Left lung (tissue), 10 donors: ENCODE results near the gene FOSB. TPM values are rescaled to one million over a fixed set of nuclear protein-coding genes. Genes with fewer than 3 reads are reported as not detected.
A peak's percentile ranks its signal among the peaks of the same experiment; 100 is the strongest.
"Not testable (repeated sequence)": the region's sequence is repeated elsewhere in the genome, so short reads cannot be mapped to it uniquely, and the experiment has no call there.

Experiments
- ATAC-seq: fragments of 200-7000 bp; cut with Tn5 transposase; one replicate; pipeline ENCODE4 v1.9.1; 2020; ENCODE audit warnings: moderate library complexity
- DNase-seq, 4 donors: peaks; one replicate each; pipeline ENCODE4 v3.0.0-alpha.2; 2013 to 2020
- H3K27ac ChIP-seq, 2 donors: fragments of 200-600 bp; sonication (generic) in 1 of 2; one replicate each; pipeline versions ENCODE4 v1.5.0 to v1.8.0; 2020 to 2021
- H3K27me3 ChIP-seq, 2 donors: fragments of 200-600 bp; sonication (generic) in 1 of 2; one replicate each; pipeline versions ENCODE4 v1.5.0 to v1.8.0; 2020 to 2021
- H3K36me3 ChIP-seq, 2 donors: fragments of 200-600 bp; sonication (generic) in 1 of 2; one replicate each; pipeline versions ENCODE4 v1.5.0 to v1.8.0; 2020 to 2021
- H3K4me1 ChIP-seq, 2 donors: fragments of 200-600 bp; one replicate each; pipeline ENCODE4 v1.8.0; 2021
- H3K4me3 ChIP-seq, 2 donors: fragments of 200-600 bp; sonication (generic) in 1 of 2; one replicate each; pipeline versions ENCODE4 v1.5.0 to v1.8.0; 2020 to 2021; ENCODE audit warnings: mild to moderate bottlenecking in 1 of 2
- H3K9me3 ChIP-seq, 2 donors: fragments of 200-600 bp; sonication (generic) in 1 of 2; one replicate each; pipeline versions ENCODE4 v1.5.0 to v1.8.0; 2020 to 2021
- CTCF ChIP-seq, 2 donors: fragments of 200-600 bp; sonication (generic) in 1 of 2; IDR thresholded peaks; one replicate each; pipeline versions ENCODE4 v1.5.0 to v1.8.0; 2021; ENCODE audit warnings: antibody characterized with exemption in 2 of 2
- intact Hi-C, 2 donors: fragments of 100-400 bp; cut with DNase I; formaldehyde crosslinking; loops; one replicate each; pipeline versions ENCODE4 v1.11.2 to v1.14.2; 2022
- polyA plus RNA-seq, 6 donors: library from polyadenylated mRNA; unstranded; fragments of 120-200 nt; gene quantifications; one replicate each; pipeline ENCODE4 v1.2.1, GENCODE V29; 2013; ENCODE audit not compliant: insufficient read length in 6 of 6
- total RNA-seq, 2 donors: library from RNA; stranded (reverse); fragmentation: NEBNext Ultra II Directional; extraction: Animal tissue kit (Norgen Biotek cat#: 25700); gene quantifications; one replicate each; pipeline ENCODE4 v1.2.1, GENCODE V29; 2021
- donor health status: DM: no; HTN: yes; CAD: no.
- donor health status: DM: no; HTN: no; CAD: no.

The FOSB gene
- total and polyA plus RNA-seq, 8 donors = 5.7 to 766 (median 126) TPM

- no peak for TF ChIP-seq CTCF (IDR thresholded peaks at IDR 0.05)
- peak in 2 of 4 donors; percentile 83 to 87 for DNase-seq
- H3K4me1 ChIP-seq = peaks cover 12 to 90% of the 10 kb centered on the region in 2 donors
Observed at GRCh38 chr19:45424191-45425058, 43.4 kb upstream of the FOSB start.

GRCh38 chr19:45428384-45429231, 39.2 kb upstream of the FOSB start:
- peaks cover 0 to 20% of the 10 kb centered on the region in 2 donors for H3K27me3 ChIP-seq
- intact Hi-C loops = no loop called here
- peak in 2 of 4 donors; percentile 62 to 78 for DNase-seq
- ATAC-seq = peak; percentile 20
- H3K4me1 ChIP-seq = peaks cover 7 to 63% of the 10 kb centered on the region in 2 donors
- no peaks in the 10 kb centered on the region for H3K9me3 ChIP-seq
- no peaks in the 10 kb centered on the region for H3K36me3 ChIP-seq
- peak in 1 of 2 donors; percentile 25 for TF ChIP-seq CTCF (IDR thresholded peaks at IDR 0.05)
- peak overlapping the region; percentile 27 to 33 for H3K27ac ChIP-seq
- H3K4me3 ChIP-seq = peak overlapping the region; percentile 32 to 40

More at GRCh38 chr19:45424191-45425058, 43.4 kb upstream of the FOSB start:
- Histone ChIP-seq H3K9me3 (no peaks in the 10 kb centered on the region), H3K27me3 (peaks cover 0 to 19% of the 10 kb centered on the region in 2 donors), H3K36me3 (peaks cover 0 to 16% of the 10 kb centered on the region in 2 donors), H3K4me3 (peak overlapping the region; percentile 50 to 61), H3K27ac (peak overlapping the region; percentile 93 to 97)
- intact Hi-C loops = no loop called here
- peak; percentile 57 for ATAC-seq

- H3K4me3 ChIP-seq, intact Hi-C loops, DNase-seq, H3K36me3 ChIP-seq, ATAC-seq, H3K27ac ChIP-seq, H3K9me3 ChIP-seq: not testable (repeated sequence)
- Histone ChIP-seq H3K4me1 (peaks cover 0 to 51% of the 10 kb centered on the region in 2 donors), H3K27me3 (peaks cover 0 to 20% of the 10 kb centered on the region in 2 donors)
Observed at GRCh38 chr19:45429896-45430295, 37.9 kb upstream of the FOSB start.

- DNase-seq, intact Hi-C loops, H3K27ac ChIP-seq, H3K4me3 ChIP-seq, H3K9me3 ChIP-seq, ATAC-seq, H3K36me3 ChIP-seq: not testable (repeated sequence)
- Histone ChIP-seq H3K4me1 (peaks cover 0 to 40% of the 10 kb centered on the region in 2 donors), H3K27me3 (peaks cover 0 to 20% of the 10 kb centered on the region in 2 donors)
Observed at GRCh38 chr19:45431008-45431407, 36.8 kb upstream of the FOSB start.

GRCh38 chr19:45432543-45432942, 35.3 kb upstream of the FOSB start:
- peaks cover 0 to 20% of the 10 kb centered on the region in 2 donors for H3K27me3 ChIP-seq
- ATAC-seq, H3K4me3 ChIP-seq, DNase-seq, H3K36me3 ChIP-seq, intact Hi-C loops, H3K27ac ChIP-seq, H3K9me3 ChIP-seq: not testable (repeated sequence)
- peaks cover 0 to 30% of the 10 kb centered on the region in 2 donors for H3K4me1 ChIP-seq

GRCh38 chr19:45437328-45437727, 30.5 kb upstream of the FOSB start:
- DNase-seq (no peak), ATAC-seq (no peak)
- TF ChIP-seq CTCF (IDR thresholded peaks at IDR 0.05) = no peak
- H3K27me3 ChIP-seq = no peaks in the 10 kb centered on the region
- peaks cover 0 to 24% of the 10 kb centered on the region in 2 donors for H3K4me1 ChIP-seq
- no peak overlapping the region for H3K4me3 ChIP-seq
- intact Hi-C loops = no loop called here
- H3K36me3 ChIP-seq = no peaks in the 10 kb centered on the region
- no peaks in the 10 kb centered on the region for H3K9me3 ChIP-seq
- H3K27ac ChIP-seq = no peak overlapping the region
